ENCODE data around the gene MRPS30. TPM values are rescaled to one million over a fixed set of nuclear protein-coding genes. Genes with fewer than 3 reads are reported as not detected.

Gene MRPS30
- total RNA-seq, 2 experiments from 2014 or later, result 37.4 to 37.9 TPM

DNA sequence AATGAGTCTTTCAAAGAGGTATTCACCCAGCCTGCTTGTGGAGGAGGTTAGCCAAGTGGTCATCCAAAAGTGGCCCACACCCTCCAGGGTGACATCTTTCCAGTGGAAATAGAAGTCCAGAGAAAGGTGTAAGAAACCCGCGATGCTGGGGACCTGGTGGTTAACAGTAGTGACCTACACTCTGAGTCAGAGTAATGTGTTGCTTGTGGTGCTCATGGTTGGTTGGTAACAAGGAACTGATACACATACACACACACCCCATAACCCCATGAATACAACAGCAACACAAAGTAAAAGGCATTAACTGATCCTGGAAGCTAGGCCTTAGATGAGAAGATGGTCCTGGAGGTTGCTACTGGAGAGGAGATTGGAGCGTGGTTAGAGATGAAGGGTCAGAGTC, 26.9 kb downstream of the MRPS30 start:
- Mint-ChIP-seq H3K9me3 (peaks cover 12% of the 10 kb centered on the region), H3K27me3 (no peaks in the 10 kb centered on the region), H3K36me3 (ENCODE audit: low read depth) (peaks cover 8% of the 10 kb centered on the region), H3K4me1 (no peaks in the 10 kb centered on the region), H3K27ac (no peak overlapping the region), H3K4me3 (no peak overlapping the region)
- ChIA-PET POLR2A (no interaction called here), CTCF (no interaction called here)
- no peak for DNase-seq

- no peaks in the 10 kb centered on the region for H3K4me1 Mint-ChIP-seq
- no peak for DNase-seq
- H3K9me3 Mint-ChIP-seq, result peaks cover 12% of the 10 kb centered on the region
- H3K36me3 Mint-ChIP-seq (ENCODE audit: low read depth), result peaks cover 5% of the 10 kb centered on the region
- H3K27ac Mint-ChIP-seq, result no peak overlapping the region
- ChIA-PET CTCF (no interaction called here), POLR2A (interaction anchor here (1.2 kb wide), 1 partner anchor 9 kb away, joined by 3 read pairs; no protein-coding TSS in a partner anchor)
- no peaks in the 10 kb centered on the region for H3K27me3 Mint-ChIP-seq
- no peak overlapping the region for H3K4me3 Mint-ChIP-seq
Measured at GRCh38 chr5:44839018-44839681, 30.4 kb downstream of the MRPS30 start.

DNA sequence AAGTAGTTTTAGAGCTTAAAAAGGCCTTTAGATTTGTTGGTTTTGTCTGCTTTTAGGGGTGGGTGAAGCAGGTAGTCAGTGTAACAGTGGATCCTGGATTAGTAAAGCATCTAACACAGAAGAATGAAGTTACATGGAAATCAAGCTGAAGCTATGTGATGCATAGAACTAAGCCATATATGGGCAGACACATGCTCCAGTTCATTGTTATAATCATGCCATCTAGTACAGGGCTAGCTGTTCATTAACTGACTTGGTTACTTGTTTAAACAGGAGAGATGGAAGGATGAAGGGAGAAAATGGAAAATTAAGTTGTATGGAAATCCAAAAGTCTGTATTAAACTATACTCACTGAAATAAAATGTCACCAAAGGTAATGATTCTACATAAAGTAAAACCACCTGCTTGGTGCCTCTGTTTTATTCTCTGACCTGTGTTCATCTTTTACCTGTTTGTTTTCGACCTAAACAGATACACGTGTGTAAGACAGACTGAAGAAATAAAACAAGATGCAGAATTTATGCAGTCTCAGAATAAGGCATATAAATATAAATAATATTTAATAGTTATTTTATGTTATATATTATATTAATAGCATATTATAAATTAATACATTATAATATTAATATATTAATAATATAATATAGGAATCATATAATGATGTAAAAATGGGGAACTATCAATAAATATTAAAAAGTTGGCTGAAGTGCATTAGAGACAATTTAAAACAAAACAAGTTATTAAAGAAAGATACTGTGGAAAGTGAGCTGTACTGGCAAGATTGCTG, 33.9 kb downstream of the MRPS30 start:
- Mint-ChIP-seq H3K4me3 (no peak overlapping the region), H3K4me1 (no peaks in the 10 kb centered on the region), H3K9me3 (peaks cover 12% of the 10 kb centered on the region), H3K36me3 (ENCODE audit: low read depth) (peaks cover 5% of the 10 kb centered on the region), H3K27ac (no peak overlapping the region), H3K27me3 (no peaks in the 10 kb centered on the region)
- CTCF ChIA-PET, result interaction anchor here (1.4 kb wide), 1 partner anchor 8 kb away, joined by 3 read pairs; no protein-coding TSS in a partner anchor
- no peak for DNase-seq
- POLR2A ChIA-PET, result no interaction called here

GRCh38 chr5:44844744-44845143, 36.0 kb downstream of the MRPS30 start:
- H3K36me3 Mint-ChIP-seq (ENCODE audit: low read depth), result no peaks in the 10 kb centered on the region
- no peak for DNase-seq
- ChIA-PET CTCF (no interaction called here), POLR2A (no interaction called here)
- H3K27me3 Mint-ChIP-seq, result no peaks in the 10 kb centered on the region
- H3K27ac Mint-ChIP-seq, result no peak overlapping the region
- no peak overlapping the region for H3K4me3 Mint-ChIP-seq
- no peaks in the 10 kb centered on the region for H3K4me1 Mint-ChIP-seq
- H3K9me3 Mint-ChIP-seq, result peaks cover 3% of the 10 kb centered on the region

- Mint-ChIP-seq H3K9me3 (no peaks in the 10 kb centered on the region), H3K4me1 (no peaks in the 10 kb centered on the region), H3K27ac (no peak overlapping the region), H3K4me3 (no peak overlapping the region), H3K27me3 (no peaks in the 10 kb centered on the region), H3K36me3 (ENCODE audit: low read depth) (no peaks in the 10 kb centered on the region)
- no peak for DNase-seq
- CTCF ChIA-PET, result no interaction called here
- POLR2A ChIA-PET, result no interaction called here
Measured at GRCh38 chr5:44845777-44846176, 37.0 kb downstream of the MRPS30 start.

DNA sequence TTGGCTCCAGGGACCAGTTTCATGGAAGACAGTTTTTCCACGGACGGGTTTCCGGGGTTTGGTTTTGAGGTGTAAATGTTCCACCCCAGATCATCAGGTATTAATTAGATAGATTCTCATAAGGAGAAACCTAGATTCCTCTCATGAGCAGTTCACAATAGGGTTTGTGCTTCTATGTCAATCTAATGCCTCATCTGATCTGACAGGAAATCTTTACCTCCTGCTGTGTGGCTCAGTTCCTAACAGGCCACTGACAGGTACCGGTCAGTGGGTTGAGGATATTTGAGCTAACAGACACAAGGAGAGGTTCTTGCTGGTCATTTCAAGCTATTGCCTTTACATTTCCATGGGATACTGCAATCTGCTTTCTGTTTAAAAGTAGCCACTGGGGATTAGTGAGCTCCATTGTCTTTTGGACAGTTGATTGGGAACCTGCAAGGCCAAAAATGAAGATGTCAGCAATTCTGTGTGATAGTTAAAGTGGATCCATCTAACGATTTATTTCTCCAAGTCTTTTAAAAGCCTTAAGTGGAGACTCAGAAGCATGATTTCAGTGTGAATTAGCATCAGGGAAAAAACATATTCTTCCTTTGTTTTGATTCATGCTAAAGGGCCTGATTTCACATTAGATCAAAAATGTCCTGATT, 38.6 kb downstream of the MRPS30 start:
- Mint-ChIP-seq H3K9me3 (no peaks in the 10 kb centered on the region), H3K4me3 (no peak overlapping the region), H3K27me3 (no peaks in the 10 kb centered on the region), H3K4me1 (no peaks in the 10 kb centered on the region), H3K36me3 (ENCODE audit: low read depth) (no peaks in the 10 kb centered on the region), H3K27ac (no peak overlapping the region)
- POLR2A ChIA-PET, result no interaction called here
- no peak for DNase-seq
- CTCF ChIA-PET, result no interaction called here

DNA sequence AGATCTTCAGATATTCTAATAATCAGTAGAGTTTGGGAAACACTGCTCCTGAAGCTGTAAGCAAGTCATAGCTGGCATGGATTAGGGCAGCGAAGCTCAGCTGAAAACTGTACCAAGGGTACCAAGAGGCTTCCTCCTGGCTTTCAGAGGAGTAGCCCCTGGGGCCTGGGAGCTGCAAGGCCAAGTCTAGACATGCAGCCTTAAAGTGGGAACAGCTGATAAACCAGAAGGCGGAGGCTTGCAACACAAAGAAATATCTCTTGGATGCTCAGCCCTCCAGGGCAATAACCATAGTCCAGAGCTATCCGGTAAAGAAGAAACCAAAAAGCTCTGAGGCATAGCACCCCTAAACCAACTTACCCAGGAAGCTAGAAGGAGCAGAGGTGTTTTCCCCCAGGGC, 51.5 kb downstream of the MRPS30 start:
- no peak overlapping the region for H3K4me3 Mint-ChIP-seq
- no peaks in the 10 kb centered on the region for H3K9me3 Mint-ChIP-seq
- H3K4me1 Mint-ChIP-seq, result no peaks in the 10 kb centered on the region
- H3K27me3 Mint-ChIP-seq, result no peaks in the 10 kb centered on the region
- no peak for DNase-seq
- H3K36me3 Mint-ChIP-seq (ENCODE audit: low read depth), result no peaks in the 10 kb centered on the region
- POLR2A ChIA-PET, result no interaction called here
- CTCF ChIA-PET, result no interaction called here
- no peak overlapping the region for H3K27ac Mint-ChIP-seq

- Mint-ChIP-seq H3K27ac (no peak overlapping the region), H3K4me1 (no peaks in the 10 kb centered on the region), H3K9me3 (no peaks in the 10 kb centered on the region), H3K36me3 (ENCODE audit: low read depth) (no peaks in the 10 kb centered on the region), H3K4me3 (no peak overlapping the region), H3K27me3 (peaks cover 6% of the 10 kb centered on the region)
- no peak for DNase-seq
- POLR2A ChIA-PET, result no interaction called here
- CTCF ChIA-PET, result no interaction called here
Measured at GRCh38 chr5:44862808-44863207, 54.1 kb downstream of the MRPS30 start.

All from activated CD4-positive, alpha-beta memory T cell treated with anti-CD3 and anti-CD28 coated beads, Interleukin-2, amount 10 ng/mL, durations not matched to agents 7 days and 5 days (primary cell).